B cell (primary cell): ENCODE measurements around the gene FOXN3. TPM values are rescaled to one million over a fixed set of nuclear protein-coding genes. Genes with fewer than 3 reads are reported as not detected.

ENCODE experiments used
- ATAC-seq: fragments of 200-7000 bp; cut with Tn5 transposase; one replicate; pipeline ENCODE4 v1.10.0; 2021; ENCODE audit warnings: low read depth, mild to moderate bottlenecking, moderate number of reproducible peaks, moderate library complexity
- CTCF ChIA-PET: fragments of 350-600 bp; sonication (Branson Sonifier 250); formaldehyde crosslinking; loops from one replicate; lab custom pipeline; 2021; ENCODE audit warnings: antibody characterized with exemption, inconsistent platforms; lab: Charles Lee
- POLR2A ChIA-PET: fragments of 350-600 bp; sonication (Branson Sonifier 250); formaldehyde crosslinking; loops from one replicate; lab custom pipeline; 2021; ENCODE audit warnings: antibody characterized with exemption; lab: Charles Lee
- DNase-seq: peaks from one replicate; pipeline ENCODE4 v3.0.0; 2013
- H2AFZ ChIP-seq: 2 replicates; pipeline ENCODE4 v1.6.1; 2012; ENCODE audit warnings: mild to moderate bottlenecking, low read depth, low read length; ENCODE audit not compliant: insufficient read depth, poor library complexity, severe bottlenecking
- H3K27ac ChIP-seq, 2 donors: 1 replicate in 1 of 2; 2 replicates in 1 of 2; pipeline ENCODE4 v1.5.1; 2012 to 2013; ENCODE audit warnings: low read length in 2 of 2, mild to moderate bottlenecking in 2 of 2, moderate library complexity in 1 of 2
- H3K27me3 ChIP-seq, 4 experiments: fragments of 200-600 bp in 1 of 4; sonication (generic) in 1 of 4; replicated peaks in 1 of 4; 1 replicate in 2 of 4; 2 replicates in 2 of 4; pipeline versions ENCODE4 v1.6.1 to v1.7.0; 2013 to 2016; ENCODE audit warnings: low read length in 3 of 4, mild to moderate bottlenecking in 2 of 4, mixed read lengths in 1 of 4, moderate library complexity in 1 of 4; ENCODE audit not compliant: insufficient read depth in 4 of 4, control insufficient read depth in 3 of 4; ENCODE audit errors: control extremely low read depth in 1 of 4
- H3K36me3 ChIP-seq, 2 experiments: replicated peaks in 1 of 2; 1 replicate in 1 of 2; 2 replicates in 1 of 2; pipeline versions ENCODE4 v1.6.1 to v1.7.1; 2013; ENCODE audit warnings: low read length in 1 of 2; ENCODE audit not compliant: insufficient read depth in 2 of 2, control insufficient read depth in 1 of 2; ENCODE audit errors: control extremely low read depth in 1 of 2, extremely low read depth in 1 of 2
- H3K4me1 ChIP-seq, 2 donors: fragments of 200-600 bp in 1 of 2; sonication (generic) in 1 of 2; 1 replicate in 1 of 2; 2 replicates in 1 of 2; pipeline versions ENCODE4 v1.5.1 to v1.6.1; 2013 to 2017; ENCODE audit warnings: low read length in 2 of 2; ENCODE audit not compliant: control insufficient read depth in 2 of 2, insufficient read depth in 2 of 2
- H3K4me2 ChIP-seq: replicated peaks from 2 replicates; pipeline ENCODE3; 2012; ENCODE audit warnings: mild to moderate bottlenecking, low read depth, low read length; ENCODE audit not compliant: poor library complexity, severe bottlenecking
- H3K4me3 ChIP-seq, 5 experiments: fragments of 200-600 bp in 1 of 5; sonication (generic) in 1 of 5; 1 replicate in 3 of 5; 2 replicates in 2 of 5; pipeline versions ENCODE4 v1.5.1 to v1.7.0; 2011 to 2016; ENCODE audit warnings: low read length in 4 of 5, mild to moderate bottlenecking in 4 of 5, low read depth in 2 of 5, control low read depth in 1 of 5, moderate library complexity in 1 of 5; ENCODE audit not compliant: insufficient read depth in 1 of 5; ENCODE audit errors: control extremely low read depth in 1 of 5, extremely low read depth in 1 of 5
- H3K79me2 ChIP-seq: fragments of 200-600 bp; sonication (generic); one replicate; pipeline ENCODE4 v1.6.0; 2016; ENCODE audit warnings: low read length; ENCODE audit not compliant: control insufficient read depth, insufficient read depth
- H3K9ac ChIP-seq: fragments of 200-600 bp; sonication (generic); 2 replicates; pipeline ENCODE4 v1.6.1; 2017; ENCODE audit warnings: mild to moderate bottlenecking, low read length, moderate library complexity
- H3K9me3 ChIP-seq, 3 donors: one replicate each; pipeline versions ENCODE4 v1.6.1 to v1.7.1; 2013; ENCODE audit warnings: low read length in 2 of 3; ENCODE audit not compliant: control insufficient read depth in 2 of 3, insufficient read depth in 1 of 3; ENCODE audit errors: control extremely low read depth in 1 of 3
- H4K20me1 ChIP-seq: 2 replicates; pipeline ENCODE4 v1.6.0; 2012; ENCODE audit warnings: mild to moderate bottlenecking, low read length; ENCODE audit not compliant: insufficient read depth, control insufficient read depth, poor library complexity, severe bottlenecking
- H3K27ac Mint-ChIP-seq: one replicate; pipeline ENCODE4 v1.8.0; 2021; ENCODE audit warnings: mixed read lengths
- H3K27me3 Mint-ChIP-seq: one replicate; pipeline ENCODE4 v1.8.0; 2021; ENCODE audit warnings: mixed read lengths
- H3K4me1 Mint-ChIP-seq: one replicate; pipeline ENCODE4 v1.8.0; 2021; ENCODE audit warnings: mixed read lengths
- H3K4me3 Mint-ChIP-seq: one replicate; pipeline ENCODE4 v1.8.0; 2021; ENCODE audit warnings: mixed read lengths
- H3K9me3 Mint-ChIP-seq: one replicate; pipeline ENCODE4 v1.8.0; 2022; ENCODE audit warnings: mixed read lengths; ENCODE audit not compliant: insufficient read depth
- CTCF ChIP-seq: fragments of 200-600 bp; IDR thresholded peaks from one replicate; pipeline ENCODE4 v1.8.0; 2022; ENCODE audit warnings: antibody characterized with exemption, mild to moderate bottlenecking
- EZH2 ChIP-seq: IDR thresholded peaks from 2 replicates; pipeline ENCODE4 v1.6.1; 2012; ENCODE audit warnings: borderline replicate concordance, low read depth, mild to moderate bottlenecking, moderate library complexity, low read length; ENCODE audit not compliant: insufficient read depth, poor library complexity, severe bottlenecking
- whole genome bisulfite sequencing: methylation state at CpG from one replicate; pipeline ENCODE4 v1.1.5; 2013; ENCODE audit warnings: missing lambda C conversion rate; ENCODE audit not compliant: insufficient coverage; 5-methylcytosine and 5-hydroxymethylcytosine counted together
- intact Hi-C: fragments of 100-400 bp; cut with micrococcal nuclease; formaldehyde crosslinking; loops from one replicate; pipeline ENCODE4 v1.10.0; 2022
- polyA plus RNA-seq: library from polyadenylated mRNA; depleted of rRNA; stranded (reverse); fragments of >200 nt; gene quantifications from 2 replicates; pipeline ENCODE4 v1.2.3, GENCODE V29; 2012
- total RNA-seq, 2 donors: library from RNA; stranded (reverse); fragments of 120-200 nt in 1 of 2; gene quantifications; 1 replicate in 1 of 2; 2 replicates in 1 of 2; pipeline versions ENCODE4 v1.2.3 to v1.2.4, GENCODE V29; 2013 to 2022

The FOXN3 gene
- total and polyA plus RNA-seq, 2 donors (not counting 1 experiment from before 2014, with no cell fraction given): 80.6 to 98.2 TPM

- DNase-seq (no peak), ATAC-seq (no peak)
- Mint-ChIP-seq H3K9me3 (no peaks in the 10 kb centered on the region), H3K4me1 (peaks cover 23% of the 10 kb centered on the region), H3K27me3 (no peaks in the 10 kb centered on the region), H3K27ac (no peak overlapping the region), H3K4me3 (no peak overlapping the region)
- Histone ChIP-seq H3K4me3 (no peak overlapping the region), H3K9me3 (no peaks in the 10 kb centered on the region), H3K36me3 (peaks cover 0 to 16% of the 10 kb centered on the region in 2 experiments), H3K9ac (no peak overlapping the region), H4K20me1 (peaks cover 14% of the 10 kb centered on the region), H3K4me1 (peaks cover 0 to 8% of the 10 kb centered on the region in 2 donors), H2AFZ (no peak overlapping the region), H3K79me2 (peaks cover 97% of the 10 kb centered on the region), H3K27ac (no peak overlapping the region), H3K27me3 (no peaks in the 10 kb centered on the region), H3K4me2 (no peak overlapping the region)
- ChIA-PET POLR2A (no interaction called here), CTCF (no interaction called here)
- no peak for TF ChIP-seq EZH2
- TF ChIP-seq CTCF: no peak
- 100% methylated on average over 2 of the region's 3 CpGs for WGBS
- intact Hi-C loops: no loop called here
These were observed 128.9 kb downstream of the FOXN3 start for GRCh38 chr14:89288114-89288513.

- no peaks in the 10 kb centered on the region for H3K4me1 ChIP-seq
- DNase-seq: no peak
- H4K20me1 ChIP-seq: peaks cover 7% of the 10 kb centered on the region
- no peak overlapping the region for H3K4me2 ChIP-seq
- no peak for ATAC-seq
- H3K36me3 ChIP-seq: peaks cover 2 to 18% of the 10 kb centered on the region in 2 experiments
- no peaks in the 10 kb centered on the region for H3K9me3 ChIP-seq
- H3K27me3 Mint-ChIP-seq: no peaks in the 10 kb centered on the region
- CTCF ChIA-PET: no interaction called here
- H3K4me3 ChIP-seq: no peak overlapping the region
- 90% methylated on average over 12 of the region's 13 CpGs for WGBS
- intact Hi-C loops: no loop called here
- H3K27me3 ChIP-seq: no peaks in the 10 kb centered on the region
- no peak overlapping the region for H3K4me3 Mint-ChIP-seq
- peaks cover 93% of the 10 kb centered on the region for H3K79me2 ChIP-seq
- TF ChIP-seq CTCF (no peak), EZH2 (no peak)
- no peak overlapping the region for H3K9ac ChIP-seq
- no peak overlapping the region for H3K27ac Mint-ChIP-seq
- H2AFZ ChIP-seq: no peak overlapping the region
- no peaks in the 10 kb centered on the region for H3K9me3 Mint-ChIP-seq
- no peak overlapping the region for H3K27ac ChIP-seq
- POLR2A ChIA-PET: no interaction called here
- peaks cover 4% of the 10 kb centered on the region for H3K4me1 Mint-ChIP-seq
These were observed 132.5 kb downstream of the FOXN3 start for GRCh38 chr14:89284333-89285058.
